Fibroblast of skin of right quadriceps (primary cell): Measurements from ENCODE around the gene LGALS3BP.
A peak's percentile ranks its signal among the peaks of the same experiment; 100 is the strongest.

Experiments used
- DNase-seq: peaks from one replicate; pipeline ENCODE4 v3.0.0-alpha.2; 2013

The LGALS3BP gene

DNA sequence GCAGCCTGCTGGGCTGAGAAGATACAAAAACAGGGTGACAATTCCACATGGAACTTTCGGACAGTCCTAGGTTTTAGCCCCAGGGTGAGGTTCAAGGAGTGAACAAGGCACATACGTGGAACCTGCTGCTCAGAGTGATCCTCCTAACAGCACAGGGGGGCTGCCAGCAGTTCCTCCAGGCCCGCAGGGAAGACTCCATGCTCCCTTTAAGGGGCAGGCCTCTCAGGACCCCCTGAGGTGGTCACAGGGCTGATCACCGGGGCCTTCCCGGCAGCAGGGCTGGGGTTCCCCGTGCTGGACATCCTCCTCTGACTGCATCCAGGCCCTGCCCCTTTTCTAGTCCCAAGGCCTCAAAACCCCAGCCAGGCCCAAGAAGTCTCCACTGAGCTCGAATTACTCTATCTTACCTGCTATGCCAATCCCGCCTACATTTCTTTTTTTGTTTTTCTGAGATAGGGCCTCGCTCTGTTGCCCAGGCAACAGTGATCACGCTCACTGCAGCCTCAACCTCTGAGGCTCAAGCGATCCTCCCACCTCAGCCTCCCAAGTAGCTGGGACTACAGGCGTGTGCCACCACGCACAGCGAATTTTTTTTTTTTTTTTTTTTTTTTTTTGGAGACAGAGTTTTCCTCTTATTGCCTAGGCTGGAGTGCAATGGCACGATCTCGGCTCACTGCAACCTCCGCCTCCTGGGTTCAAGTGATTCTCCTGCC lies 19.5 kb upstream of the LGALS3BP start:
- DNase-seq: no peak

DNA sequence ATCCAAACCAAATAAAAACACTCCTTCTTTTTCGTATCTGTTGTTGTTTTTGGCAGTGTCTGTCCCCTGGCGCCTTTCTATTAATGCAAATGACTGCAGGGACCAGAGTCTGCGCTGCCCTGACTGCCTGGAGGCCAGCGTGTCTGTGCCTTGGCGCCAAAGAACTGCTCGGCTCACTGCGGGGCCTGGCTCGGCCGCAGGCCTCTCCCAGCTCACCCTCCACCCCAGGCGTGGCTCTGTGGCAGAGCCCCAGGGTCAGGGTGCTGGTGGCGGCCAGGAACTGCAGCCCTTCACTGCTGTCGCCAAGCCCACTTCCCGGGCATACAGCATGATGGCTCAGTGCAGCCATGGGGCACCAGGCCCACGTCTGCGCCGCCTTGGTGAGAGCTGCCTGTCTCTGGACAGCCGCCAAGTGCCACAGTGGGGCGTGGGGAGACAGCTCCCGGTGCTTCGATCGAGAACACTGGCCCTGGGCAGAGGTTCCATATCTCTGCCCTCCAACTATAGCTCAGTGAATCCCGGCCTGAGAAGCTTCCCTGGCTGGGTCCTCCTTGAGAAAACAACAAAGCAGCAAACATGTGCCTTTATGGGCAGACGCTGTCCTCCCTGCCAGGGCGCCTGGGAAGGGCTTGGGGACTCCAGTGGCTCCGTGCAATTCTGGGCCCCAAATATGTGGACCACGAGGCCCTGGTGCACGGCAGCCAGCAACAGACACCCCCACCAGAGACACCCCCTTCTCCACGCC lies 18.8 kb upstream of the LGALS3BP start:
- no peak for DNase-seq

DNA sequence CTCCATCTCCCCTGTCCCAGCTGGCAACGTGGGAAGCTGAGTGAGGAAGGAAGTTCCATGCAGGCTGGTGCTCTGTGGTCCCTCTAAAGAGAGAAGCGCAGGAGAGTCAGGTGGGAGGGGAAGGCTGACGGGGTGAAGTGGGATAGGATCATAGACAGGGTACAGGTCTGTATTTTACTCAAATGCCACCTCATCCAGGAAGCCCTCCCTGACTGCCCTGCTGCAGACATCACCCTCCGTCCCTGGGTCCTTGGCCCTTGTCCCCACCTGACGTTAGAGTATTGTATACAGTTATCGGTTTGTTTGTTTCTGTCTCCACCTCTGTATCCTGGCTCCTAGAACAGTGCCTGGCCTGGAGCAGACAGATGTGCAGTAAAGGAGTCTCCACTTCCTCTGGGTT lies 18.2 kb upstream of the LGALS3BP start:
- DNase-seq: no peak

DNA sequence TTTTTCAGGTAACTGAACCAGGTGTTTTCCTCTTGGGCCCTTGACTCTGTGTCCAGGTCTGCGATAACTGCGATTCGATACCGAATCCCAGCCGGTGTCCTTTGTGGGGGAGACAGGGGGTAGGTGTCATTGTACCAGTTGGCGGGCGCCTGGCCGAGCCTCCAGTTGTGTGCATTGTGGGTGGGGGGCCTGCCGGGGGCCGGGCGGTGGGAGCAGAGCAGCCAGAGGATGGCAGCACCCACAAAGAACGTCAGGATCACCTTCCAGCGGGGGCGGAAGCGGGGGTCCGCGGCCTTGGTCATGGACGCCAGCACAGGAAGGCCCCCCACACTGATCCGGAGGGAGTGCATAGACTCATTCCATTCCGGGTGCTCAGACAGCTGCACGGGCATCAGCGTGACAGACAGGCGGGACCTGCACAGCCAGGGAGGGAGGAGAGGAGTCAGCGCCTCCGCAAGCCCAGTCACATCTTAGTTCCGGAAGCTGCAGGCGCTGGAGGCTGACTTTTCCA lies 17.6 kb upstream of the LGALS3BP start:
- DNase-seq: no peak

DNA sequence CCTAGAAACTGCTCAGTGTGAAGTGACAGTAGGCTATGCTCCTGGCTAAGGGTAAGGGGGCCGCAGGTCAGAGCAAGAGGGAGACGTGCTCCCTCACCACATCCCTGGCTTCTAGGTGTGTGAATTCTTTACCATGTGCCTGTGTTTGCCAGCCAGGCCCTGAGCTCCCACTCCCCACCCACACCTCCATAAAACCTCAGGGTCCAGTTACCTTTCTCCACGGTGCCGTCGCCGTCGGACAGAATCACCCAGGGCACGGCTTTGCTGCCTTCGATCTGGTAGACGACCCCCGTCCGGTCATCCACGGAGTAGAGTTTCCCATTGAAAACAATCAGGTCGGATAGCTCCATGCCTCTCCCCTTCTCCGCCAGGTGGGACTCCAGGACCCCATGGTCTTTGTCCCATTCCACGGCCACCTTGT lies 17.1 kb upstream of the LGALS3BP start:
- no peak for DNase-seq

DNA sequence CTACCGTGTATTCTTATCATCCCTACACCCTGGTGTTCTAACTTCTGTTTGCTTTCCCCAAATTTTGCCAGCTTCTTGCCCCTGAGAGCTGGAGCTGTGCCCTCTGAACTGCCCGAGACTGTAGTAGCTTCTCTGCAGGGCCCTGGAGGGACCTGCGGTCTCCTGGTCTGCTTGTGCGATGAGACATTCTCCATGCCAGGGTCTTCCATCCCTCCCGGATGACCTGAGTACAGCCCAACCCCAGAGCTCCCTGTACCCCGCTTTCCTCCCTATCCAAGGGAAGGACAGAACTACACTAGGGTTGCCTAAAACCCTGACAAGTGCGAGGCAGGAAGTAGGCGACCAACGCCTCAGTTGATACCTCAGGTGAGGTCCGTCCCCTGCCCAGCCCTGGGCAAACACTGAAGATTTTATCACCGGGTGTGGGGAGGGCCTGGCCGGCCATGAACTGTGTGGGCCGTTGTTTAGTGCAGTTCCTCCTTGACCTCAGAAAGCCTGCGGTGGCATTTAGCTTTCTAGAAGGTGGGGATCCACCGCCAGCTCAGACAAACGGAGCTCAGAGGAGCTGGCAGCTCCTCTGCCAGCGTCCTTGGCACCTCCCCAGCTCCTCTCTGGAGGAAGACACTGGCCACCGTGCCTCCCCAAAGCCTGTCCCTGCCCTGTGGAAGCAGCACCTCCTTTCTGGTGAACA lies 16.2 kb upstream of the LGALS3BP start:
- no peak for DNase-seq

DNA sequence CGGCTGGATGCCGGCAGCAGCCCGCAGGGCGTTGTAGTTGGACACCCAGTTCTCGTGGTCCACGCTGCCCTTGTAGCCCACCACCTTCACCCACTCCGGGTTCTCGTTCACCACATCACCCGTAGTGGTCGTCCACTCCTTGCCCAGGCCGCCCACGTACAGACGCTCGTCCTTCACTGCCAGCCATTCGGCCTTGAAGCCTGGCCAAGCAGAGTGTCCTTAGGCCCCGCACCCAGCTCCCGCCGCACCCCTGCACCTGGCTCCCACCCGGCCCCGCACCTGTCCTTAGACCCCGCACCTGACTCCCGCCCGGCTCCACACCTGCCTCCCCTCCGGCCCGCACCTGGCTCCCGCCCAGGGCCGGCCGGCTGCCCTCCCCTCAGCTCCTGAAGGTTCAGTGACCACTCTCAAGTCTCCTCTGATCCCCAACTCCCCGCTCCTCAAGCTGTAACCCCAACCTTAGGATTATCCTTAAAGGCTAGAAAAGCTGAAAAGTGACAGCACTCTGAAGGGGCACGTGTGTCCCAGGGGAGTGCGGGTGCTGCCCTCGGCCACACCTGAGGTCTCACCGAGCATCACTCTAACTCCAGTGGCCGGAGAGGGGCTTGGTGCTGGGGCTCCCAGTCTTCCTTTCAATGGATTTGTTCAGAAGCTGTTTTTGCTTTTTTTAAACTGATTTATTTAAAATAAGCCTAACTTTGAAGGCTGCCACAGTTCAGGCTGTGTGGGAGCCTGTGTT lies 15.5 kb upstream of the LGALS3BP start:
- no peak for DNase-seq

DNA sequence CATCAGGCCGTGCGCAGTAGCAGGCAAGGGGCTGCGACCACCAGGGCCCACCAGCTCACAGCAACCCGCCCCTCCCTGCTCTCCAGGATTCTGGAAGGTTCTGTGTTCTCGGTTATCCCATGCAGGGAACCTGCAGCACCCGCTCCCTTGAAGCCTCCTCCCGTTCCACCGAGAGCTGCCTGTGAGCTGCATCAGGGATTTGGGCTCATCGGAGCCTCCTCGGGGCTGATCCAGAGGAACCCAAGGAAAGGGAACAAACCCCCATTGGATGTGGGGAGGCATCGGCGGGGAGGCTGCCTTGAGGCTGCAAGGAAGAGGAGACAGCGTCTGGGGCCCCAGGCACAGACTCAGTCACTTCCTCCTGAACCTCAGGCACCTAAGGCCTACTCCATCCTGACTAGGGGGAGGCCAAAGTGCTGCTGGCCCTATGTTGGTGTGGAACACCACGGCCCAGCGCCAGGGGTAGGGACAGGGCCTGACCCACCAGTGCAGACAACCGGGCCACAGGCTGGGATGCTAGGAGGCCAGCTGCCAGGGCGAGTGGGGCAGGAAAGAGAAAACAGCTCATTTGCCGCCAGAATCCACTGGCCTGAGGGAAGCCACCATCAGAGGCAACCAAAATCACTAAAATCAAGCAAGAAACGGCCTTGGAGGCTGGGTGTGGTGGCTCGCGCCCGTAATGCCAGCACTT lies 14.4 kb upstream of the LGALS3BP start:
- DNase-seq: no peak

DNA sequence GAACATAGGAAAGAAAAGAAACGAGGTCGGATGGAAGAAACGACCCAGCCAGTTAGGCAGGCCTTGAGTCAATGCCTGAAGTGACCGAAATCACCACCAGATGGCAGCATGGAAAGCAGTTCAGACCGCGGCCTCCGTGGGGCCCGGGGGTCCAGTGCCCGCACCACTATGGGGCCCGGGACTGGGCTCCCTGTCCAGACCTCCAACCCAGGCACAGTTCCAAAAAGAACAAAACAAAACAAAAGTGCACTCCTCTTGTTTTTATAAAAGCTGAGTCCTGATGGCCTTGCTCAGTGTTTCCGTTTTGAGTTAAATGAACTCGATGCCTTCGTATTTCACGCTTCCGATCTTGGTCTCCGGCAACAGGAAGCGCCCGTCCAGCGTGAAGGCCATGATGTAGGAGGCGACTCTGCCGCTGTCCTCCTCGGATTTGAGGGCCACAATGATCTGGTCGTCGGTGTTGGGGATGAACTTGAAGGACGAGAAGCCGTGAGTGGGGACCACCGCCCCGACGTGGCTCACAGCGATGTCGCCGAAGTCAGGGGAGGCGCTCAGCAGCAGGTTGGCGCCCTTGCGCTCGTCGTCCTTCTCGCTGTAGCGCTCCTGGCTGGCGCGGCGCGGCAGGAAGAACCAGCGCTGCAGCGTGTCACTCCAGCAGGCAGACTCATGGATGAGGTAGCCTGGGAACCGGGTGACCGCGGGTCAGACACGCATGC lies 13.7 kb upstream of the LGALS3BP start:
- peak; percentile 19 for DNase-seq

DNA sequence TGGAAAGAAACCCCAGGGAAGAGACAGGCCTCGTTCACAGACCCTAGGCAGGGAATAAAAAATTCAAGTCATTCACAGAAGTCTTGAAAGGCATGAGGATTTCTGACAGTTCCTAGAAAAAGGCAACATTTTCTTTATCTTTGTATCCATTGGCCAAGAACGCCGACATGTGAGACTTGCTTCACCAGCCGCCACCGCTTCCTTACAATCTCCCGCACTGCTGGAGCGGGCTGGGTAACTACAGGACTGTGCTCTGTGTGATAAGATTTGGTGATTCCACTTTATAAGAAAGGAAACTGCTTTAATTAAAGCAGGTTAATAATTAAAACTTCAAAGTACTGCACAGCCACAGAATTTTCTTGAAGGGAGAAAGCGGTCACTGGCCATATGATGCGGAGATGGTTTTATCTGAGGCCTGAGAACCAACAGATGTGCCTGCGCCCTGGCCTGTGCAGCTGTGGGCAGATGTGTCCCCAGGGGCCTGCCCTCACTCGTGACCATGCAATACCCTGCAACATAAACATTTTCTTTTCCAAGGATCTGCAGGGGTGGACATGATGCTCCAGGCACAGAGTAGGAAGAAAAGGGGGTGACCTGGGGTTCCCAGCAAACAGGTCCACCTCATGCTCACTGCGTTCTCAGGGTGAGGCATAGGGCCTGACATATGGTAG lies 13.0 kb upstream of the LGALS3BP start:
- no peak for DNase-seq

DNA sequence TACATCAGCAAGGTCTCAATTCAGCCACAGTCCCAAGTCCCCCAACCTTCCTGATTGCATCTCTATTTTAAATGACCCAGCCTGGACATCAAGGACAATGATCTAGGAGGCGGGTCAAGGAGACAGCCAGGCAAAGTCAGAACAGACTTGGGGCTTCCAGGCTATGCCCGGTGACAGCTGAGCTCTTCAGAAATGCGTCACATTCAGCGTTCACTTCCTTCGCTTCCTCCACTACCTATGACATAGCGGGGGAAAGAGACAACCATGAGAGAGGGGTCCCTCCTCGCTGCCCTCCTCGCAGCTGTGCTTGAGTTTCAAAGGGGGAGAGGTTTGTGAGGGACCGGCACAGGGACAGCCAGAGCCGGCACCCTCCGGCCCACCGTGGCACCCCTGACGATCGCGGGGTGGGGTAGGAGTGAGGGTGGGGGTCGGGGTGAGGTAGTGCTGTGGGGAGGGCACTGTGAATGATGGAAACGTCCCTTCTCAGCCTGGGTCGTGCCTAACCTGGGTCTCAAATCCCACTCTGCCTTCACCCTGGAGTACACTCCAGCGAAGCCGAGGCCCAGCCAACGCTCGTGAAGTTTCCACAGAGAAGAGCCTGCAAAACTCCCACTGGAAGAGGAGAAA lies 12.3 kb upstream of the LGALS3BP start:
- DNase-seq: no peak

DNA sequence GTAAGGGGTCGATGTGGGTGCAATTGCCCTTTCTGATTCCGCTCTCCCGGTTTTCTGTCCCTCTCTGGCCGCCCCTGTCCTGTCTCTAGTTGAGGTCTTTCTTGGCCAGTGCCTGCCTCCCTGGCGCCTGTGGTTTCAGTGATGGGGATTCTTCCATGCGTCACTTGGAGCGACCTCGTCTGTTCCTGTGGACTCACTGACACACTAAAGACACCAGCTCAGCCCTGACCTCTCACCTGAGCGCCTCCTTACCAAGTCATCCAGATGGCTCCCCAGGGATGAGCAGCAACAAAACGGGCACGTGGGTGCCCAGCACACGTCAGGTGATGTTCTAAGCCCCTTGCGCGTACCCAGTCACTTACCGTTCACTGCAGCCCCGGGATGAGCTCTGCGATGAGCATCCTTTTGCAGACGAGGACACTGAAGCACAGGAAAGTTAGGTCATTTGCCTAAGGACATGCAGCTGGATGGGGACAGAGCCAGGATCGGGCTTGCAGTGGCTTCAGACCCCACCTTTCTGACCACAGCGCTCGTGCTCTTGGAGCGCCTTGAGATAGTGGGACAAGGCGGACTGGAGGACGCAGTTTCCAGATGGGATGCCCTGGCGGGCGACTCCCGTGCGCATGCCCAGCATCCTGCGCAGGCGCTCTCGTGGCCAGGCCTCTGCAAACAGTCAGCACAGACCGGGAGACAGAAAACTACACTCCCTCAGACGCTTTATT lies 11.5 kb upstream of the LGALS3BP start:
- DNase-seq: no peak

DNA sequence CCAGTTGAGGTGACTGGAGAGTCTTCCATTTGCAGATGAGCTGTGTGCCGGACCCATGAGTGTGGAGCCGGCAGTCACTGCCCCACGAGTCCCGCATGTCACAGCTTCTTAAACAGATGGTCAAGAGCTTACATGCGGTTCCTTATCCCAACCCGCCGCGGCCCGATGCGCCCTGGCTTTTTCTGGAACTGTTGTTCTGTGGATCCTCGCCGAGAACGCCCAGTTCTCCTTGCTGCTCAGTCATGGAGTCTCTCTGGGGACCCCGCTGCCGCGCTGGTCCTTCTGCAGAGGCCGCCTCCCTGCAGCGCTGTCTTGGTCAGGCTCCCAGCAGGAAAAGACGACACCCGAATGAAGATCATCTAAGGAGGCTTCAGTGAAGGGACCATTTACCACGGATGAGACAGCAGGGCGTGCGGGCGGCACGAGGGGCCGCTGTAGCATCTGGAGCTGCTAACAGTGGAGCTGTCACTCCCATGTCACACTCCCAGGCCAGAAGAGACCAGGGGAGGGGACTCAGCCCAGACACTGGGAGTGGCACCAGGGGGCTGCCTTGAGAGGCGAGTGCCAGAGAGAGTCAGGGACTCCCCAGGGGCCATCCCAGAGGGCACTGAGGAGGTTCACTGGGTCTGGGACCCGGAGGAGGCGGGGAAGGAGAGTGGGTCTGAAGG lies 10.8 kb upstream of the LGALS3BP start:
- DNase-seq: no peak

DNA sequence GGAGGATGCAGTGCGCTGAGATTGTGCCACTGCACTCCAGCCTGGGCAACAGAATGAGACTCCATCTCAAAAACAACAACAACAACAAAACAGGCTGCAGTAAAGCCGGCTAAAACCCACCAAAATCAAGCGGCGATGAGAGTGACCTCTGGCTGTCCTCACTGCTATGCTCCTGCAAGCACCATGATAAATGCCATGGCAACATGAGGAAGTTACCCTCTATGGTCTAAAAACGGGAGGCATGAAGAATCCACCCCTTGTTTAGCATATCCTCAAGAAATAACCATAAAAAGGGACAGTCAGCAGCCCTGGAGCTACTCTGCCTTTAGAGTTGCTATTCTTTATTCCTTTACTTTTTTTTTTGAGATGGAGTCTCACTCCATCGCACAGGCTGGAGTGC lies 8.4 kb upstream of the LGALS3BP start:
- no peak for DNase-seq

DNA sequence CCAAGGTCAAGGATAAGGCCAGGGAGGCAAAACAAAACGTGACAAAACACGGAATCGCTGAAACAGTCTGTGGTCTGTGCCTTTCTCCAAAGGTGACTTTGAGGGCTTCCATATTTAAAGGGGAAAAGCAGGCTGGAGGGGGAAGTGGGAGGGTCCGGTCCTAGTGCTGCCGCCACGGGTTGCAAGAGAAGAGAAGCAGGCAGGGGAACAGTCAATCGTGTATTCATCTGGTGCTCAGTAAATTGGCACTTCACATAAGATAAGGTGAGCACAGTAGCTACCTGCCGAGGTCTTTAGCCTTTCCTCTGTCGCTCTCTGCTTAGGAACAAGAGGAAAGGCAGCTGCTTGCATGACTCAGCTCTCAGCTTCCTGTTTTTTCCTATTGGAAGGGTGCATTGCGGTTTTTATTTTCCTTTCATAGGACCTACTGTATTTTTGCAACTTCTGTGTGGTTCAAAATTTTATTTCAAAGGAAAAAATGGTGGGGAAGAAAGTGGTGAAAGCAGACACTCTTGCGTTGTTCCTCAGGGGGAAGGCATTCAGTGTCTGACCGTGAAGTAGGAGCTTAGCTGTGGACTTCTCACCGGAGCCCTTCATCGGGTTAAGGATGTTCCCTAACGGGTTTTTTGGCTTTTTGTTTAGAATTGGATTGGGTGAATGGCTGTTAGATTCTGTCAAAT lies 7.1 kb upstream of the LGALS3BP start:
- peak; percentile 56 for DNase-seq

DNA sequence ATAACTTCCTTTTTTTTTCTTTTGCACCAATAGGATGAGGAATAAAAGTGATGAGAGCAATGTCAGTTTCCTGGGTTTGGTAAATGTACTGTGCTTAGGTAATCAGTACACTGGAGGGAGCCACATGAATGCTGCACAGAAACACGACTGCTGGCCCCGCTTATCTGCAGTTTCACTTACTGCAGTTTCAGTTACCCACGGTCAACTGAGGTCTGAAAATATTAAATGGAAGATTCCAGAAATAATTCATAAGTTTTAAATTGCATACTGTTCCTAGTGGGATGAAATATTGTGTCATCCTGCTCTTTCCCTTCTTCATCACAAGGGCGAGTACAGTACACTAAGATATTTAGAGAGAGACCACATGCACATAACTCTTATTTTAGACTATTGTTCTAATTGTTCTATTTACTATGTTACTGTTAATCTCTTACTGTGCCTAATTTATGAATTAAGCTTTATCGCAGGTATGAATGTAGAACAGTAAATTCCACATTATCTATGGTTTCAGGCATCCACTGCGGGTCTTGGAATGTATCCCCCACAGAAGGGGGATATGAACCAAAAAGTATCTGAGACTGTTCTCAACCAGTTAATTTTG lies 6.4 kb upstream of the LGALS3BP start:
- DNase-seq: no peak

DNA sequence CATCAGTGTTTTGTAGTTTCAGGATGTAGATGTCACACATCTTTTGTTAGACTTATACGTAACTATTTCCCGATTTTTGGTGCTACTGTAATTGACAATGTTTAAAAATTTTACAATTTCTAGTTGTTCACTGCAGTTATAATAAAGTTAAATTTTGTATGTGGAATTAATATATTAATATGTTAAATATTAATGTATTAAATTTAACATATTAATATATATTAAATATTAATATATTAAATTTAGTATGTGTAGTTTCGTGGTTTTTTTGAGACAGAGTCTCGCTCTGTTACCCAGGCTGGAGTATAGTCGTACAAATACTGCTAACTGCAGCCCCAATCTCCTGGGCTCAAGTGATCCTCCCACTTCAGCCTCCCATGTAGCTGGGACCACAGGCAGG lies 5.7 kb upstream of the LGALS3BP start:
- no peak for DNase-seq
